CD8-positive, alpha-beta memory T cell (primary cell): Measurements from ENCODE around the gene AFAP1L2. TPM values are rescaled to one million over a fixed set of nuclear protein-coding genes. Genes with fewer than 3 reads are reported as not detected.

Experiments
- CTCF ChIA-PET: fragments of 350-600 bp; sonication (Branson Sonifier 250); formaldehyde crosslinking; loops from one replicate; lab custom pipeline; 2021; ENCODE audit warnings: antibody characterized with exemption; lab: Charles Lee
- POLR2A ChIA-PET: fragments of 350-600 bp; sonication (Branson Sonifier 250); formaldehyde crosslinking; loops from one replicate; lab custom pipeline; 2021; ENCODE audit warnings: antibody characterized with exemption; lab: Charles Lee
- DNase-seq, 5 donors: peaks; one replicate each; pipeline versions ENCODE4 v3.0.0 to v3.0.0-alpha.2; 2020 to 2022; ENCODE audit warnings: mixed read lengths in 1 of 5
- H3K27ac ChIP-seq: one replicate; pipeline ENCODE4 v1.7.0; 2013; ENCODE audit warnings: low read depth, mild to moderate bottlenecking, low read length, moderate library complexity
- H3K27me3 ChIP-seq: 2 replicates; pipeline ENCODE4 v1.7.0; 2013; ENCODE audit warnings: low read length, mild to moderate bottlenecking; ENCODE audit not compliant: insufficient read depth, poor library complexity, severe bottlenecking
- H3K36me3 ChIP-seq: 2 replicates; pipeline ENCODE4 v1.7.0; 2013; ENCODE audit warnings: mild to moderate bottlenecking, low read length, moderate library complexity; ENCODE audit not compliant: insufficient read depth
- H3K4me1 ChIP-seq: 2 replicates; pipeline ENCODE4 v1.7.0; 2013; ENCODE audit warnings: mild to moderate bottlenecking, low read length, moderate library complexity; ENCODE audit not compliant: insufficient read depth
- H3K4me3 ChIP-seq: 2 replicates; pipeline ENCODE4 v1.7.0; 2013; ENCODE audit warnings: mild to moderate bottlenecking, low read length
- H3K9me3 ChIP-seq: 2 replicates; pipeline ENCODE4 v1.7.0; 2013; ENCODE audit warnings: mild to moderate bottlenecking, low read length
- H3K27ac Mint-ChIP-seq, 8 donors: one replicate each; pipeline ENCODE4 v1.8.0; 2020 to 2021; ENCODE audit warnings: mixed read lengths in 8 of 8, mild to moderate bottlenecking in 6 of 8, inconsistent platforms in 3 of 8, moderate library complexity in 3 of 8
- H3K27me3 Mint-ChIP-seq, 2 donors: one replicate each; pipeline ENCODE4 v1.8.0; 2020 to 2021; ENCODE audit warnings: mixed read lengths in 2 of 2, mild to moderate bottlenecking in 1 of 2, moderate library complexity in 1 of 2
- H3K36me3 Mint-ChIP-seq, 3 donors: one replicate each; pipeline ENCODE4 v1.8.0; 2020 to 2021; ENCODE audit warnings: mixed read lengths in 3 of 3, inconsistent platforms in 1 of 3, mild to moderate bottlenecking in 1 of 3
- H3K4me1 Mint-ChIP-seq, 3 donors: one replicate each; pipeline ENCODE4 v1.8.0; 2020 to 2021; ENCODE audit warnings: mixed read lengths in 3 of 3, inconsistent platforms in 1 of 3, mild to moderate bottlenecking in 1 of 3
- H3K4me3 Mint-ChIP-seq, 7 donors: one replicate each; pipeline ENCODE4 v1.8.0; 2020 to 2021; ENCODE audit warnings: mixed read lengths in 7 of 7, mild to moderate bottlenecking in 6 of 7, moderate library complexity in 4 of 7, inconsistent platforms in 2 of 7
- H3K9me3 Mint-ChIP-seq, 5 donors: one replicate each; pipeline ENCODE4 v1.8.0; 2020 to 2022; ENCODE audit warnings: mixed read lengths in 5 of 5, mild to moderate bottlenecking in 3 of 5, moderate library complexity in 2 of 5, inconsistent platforms in 1 of 5
- polyA plus RNA-seq: library from polyadenylated mRNA; unstranded; fragments of 300-500 nt; fragmentation: Illumina TruSeq; gene quantifications from one replicate; pipeline ENCODE4 v1.2.3, GENCODE V29; 2021
- total RNA-seq, 2 experiments: library from RNA; stranded (reverse); gene quantifications; one replicate each; pipeline ENCODE4 v1.2.3, GENCODE V29; 2021

The AFAP1L2 gene
- total and polyA plus RNA-seq, 3 experiments from 2014 or later, result 1.6 to 2.9 (median 2.5) TPM

GRCh38 chr10:114281461-114281860 lies 122.8 kb downstream of the AFAP1L2 start:
- ChIA-PET POLR2A (no interaction called here), CTCF (interaction anchor here (1.0 kb wide), 1 partner anchor 23 kb away, joined by 4 read pairs; no protein-coding TSS in a partner anchor)
- H3K27me3 Mint-ChIP-seq, result peaks cover 4 to 30% of the 10 kb centered on the region in 2 donors
- H3K4me1 ChIP-seq, result no peaks in the 10 kb centered on the region
- H3K4me3 ChIP-seq, result no peak overlapping the region
- no peaks in the 10 kb centered on the region for H3K9me3 ChIP-seq
- no peaks in the 10 kb centered on the region for H3K9me3 Mint-ChIP-seq
- H3K4me1 Mint-ChIP-seq, result no peaks in the 10 kb centered on the region
- H3K27me3 ChIP-seq, result no peaks in the 10 kb centered on the region
- no peaks in the 10 kb centered on the region for H3K36me3 ChIP-seq
- H3K27ac Mint-ChIP-seq, result no peak overlapping the region
- H3K36me3 Mint-ChIP-seq, result no peaks in the 10 kb centered on the region
- no peak overlapping the region for H3K4me3 Mint-ChIP-seq
- no peak for DNase-seq
- H3K27ac ChIP-seq, result no peak overlapping the region

DNA sequence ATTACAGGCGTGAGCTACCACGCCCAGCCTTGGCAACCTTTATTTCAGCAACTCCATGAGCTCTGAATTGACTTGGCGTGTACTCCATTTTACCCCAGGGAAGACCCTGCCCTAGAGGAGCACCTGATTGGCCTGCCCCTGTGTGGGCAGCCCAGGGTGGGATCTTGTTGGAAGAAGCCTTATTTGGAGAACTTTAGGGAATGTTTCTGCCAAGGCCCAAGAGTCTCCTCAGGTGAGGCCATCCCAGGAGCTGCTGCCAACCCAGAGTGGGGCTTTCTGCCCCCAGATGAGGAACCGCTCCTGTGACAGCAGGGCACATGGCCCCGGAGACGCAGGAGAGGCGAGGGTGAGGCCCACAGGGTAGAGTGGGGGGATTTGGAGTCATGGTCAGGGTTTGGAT lies 123.3 kb downstream of the AFAP1L2 start:
- ChIA-PET CTCF (interaction anchor here (1.0 kb wide), 1 partner anchor 23 kb away, joined by 4 read pairs; no protein-coding TSS in a partner anchor), POLR2A (no interaction called here)
- Mint-ChIP-seq H3K27me3 (peaks cover 4 to 30% of the 10 kb centered on the region in 2 donors), H3K36me3 (no peaks in the 10 kb centered on the region), H3K9me3 (no peaks in the 10 kb centered on the region), H3K27ac (no peak overlapping the region), H3K4me3 (no peak overlapping the region), H3K4me1 (no peaks in the 10 kb centered on the region)
- H3K9me3 ChIP-seq, result no peaks in the 10 kb centered on the region
- DNase-seq, result no peak
- H3K27me3 ChIP-seq, result no peaks in the 10 kb centered on the region
- no peaks in the 10 kb centered on the region for H3K36me3 ChIP-seq
- no peaks in the 10 kb centered on the region for H3K4me1 ChIP-seq
- H3K4me3 ChIP-seq, result no peak overlapping the region
- no peak overlapping the region for H3K27ac ChIP-seq

DNA sequence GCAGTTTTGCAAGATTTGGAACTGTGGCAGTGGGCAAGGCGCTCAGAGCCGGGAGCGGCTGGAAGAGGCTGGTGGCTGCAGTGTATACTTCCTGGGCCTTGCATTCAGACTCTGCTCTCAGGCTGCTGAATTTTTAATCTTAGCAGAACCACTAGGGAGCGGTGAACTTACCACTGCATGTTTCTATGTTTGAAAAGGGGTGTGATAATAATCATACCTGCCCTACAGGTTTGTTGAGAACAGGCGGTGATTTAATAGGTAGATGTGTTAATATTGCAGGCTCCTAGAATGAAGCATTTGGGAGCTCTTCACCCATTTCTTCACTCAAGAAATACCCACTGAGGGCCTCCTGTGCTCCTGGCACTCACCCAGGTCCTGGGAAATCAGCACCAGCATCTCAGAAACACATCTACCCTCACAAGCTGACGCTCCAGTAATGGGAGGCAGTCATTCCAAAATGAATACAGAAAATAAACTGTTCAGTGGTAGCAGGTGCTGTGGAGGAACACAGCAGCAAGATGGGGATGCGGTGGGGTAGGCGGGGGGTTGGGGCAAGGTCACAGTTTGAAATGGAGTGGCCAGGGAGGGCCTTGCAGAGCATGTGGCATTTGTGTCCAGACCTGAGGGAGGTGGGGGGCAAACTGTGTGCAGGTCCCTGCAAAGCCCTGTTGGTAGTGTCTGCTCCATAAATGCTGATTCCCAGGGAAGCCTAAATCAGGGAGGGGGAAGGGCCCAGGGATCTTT lies 124.2 kb downstream of the AFAP1L2 start:
- no peaks in the 10 kb centered on the region for H3K36me3 ChIP-seq
- H3K36me3 Mint-ChIP-seq, result no peaks in the 10 kb centered on the region
- no peaks in the 10 kb centered on the region for H3K4me1 ChIP-seq
- H3K9me3 ChIP-seq, result no peaks in the 10 kb centered on the region
- no peaks in the 10 kb centered on the region for H3K27me3 ChIP-seq
- no peak for DNase-seq
- peaks cover 4 to 28% of the 10 kb centered on the region in 2 donors for H3K27me3 Mint-ChIP-seq
- no peak overlapping the region for H3K4me3 Mint-ChIP-seq
- no peak overlapping the region for H3K4me3 ChIP-seq
- POLR2A ChIA-PET, result no interaction called here
- CTCF ChIA-PET, result no interaction called here
- H3K27ac Mint-ChIP-seq, result no peak overlapping the region
- no peaks in the 10 kb centered on the region for H3K4me1 Mint-ChIP-seq
- H3K27ac ChIP-seq, result no peak overlapping the region
- H3K9me3 Mint-ChIP-seq, result no peaks in the 10 kb centered on the region

- CTCF ChIA-PET, result no interaction called here
- no peaks in the 10 kb centered on the region for H3K36me3 Mint-ChIP-seq
- H3K27me3 ChIP-seq, result no peaks in the 10 kb centered on the region
Measured at GRCh38 chr10:114279289-114279688, 125.0 kb downstream of the AFAP1L2 start.

DNA sequence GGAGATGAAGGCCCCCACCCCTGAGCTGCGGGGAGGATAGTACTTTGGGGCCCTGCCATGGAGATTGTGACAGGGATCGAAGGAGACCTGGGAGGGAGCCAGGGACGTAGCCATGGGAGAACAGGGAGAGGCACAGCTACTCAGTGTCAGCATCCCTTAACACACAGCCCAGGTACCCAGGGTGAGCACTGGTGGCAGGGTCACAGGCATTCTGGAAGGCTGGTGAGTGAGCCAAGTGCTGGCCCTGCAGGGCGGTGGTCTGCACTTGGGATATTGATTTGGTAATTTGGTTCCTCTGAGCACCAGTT lies 125.5 kb downstream of the AFAP1L2 start:
- no peaks in the 10 kb centered on the region for H3K4me1 Mint-ChIP-seq
- no peaks in the 10 kb centered on the region for H3K4me1 ChIP-seq
- H3K27me3 ChIP-seq, result no peaks in the 10 kb centered on the region
- no peak overlapping the region for H3K27ac Mint-ChIP-seq
- no peak for DNase-seq
- CTCF ChIA-PET, result no interaction called here
- H3K9me3 ChIP-seq, result no peaks in the 10 kb centered on the region
- H3K27ac ChIP-seq, result no peak overlapping the region
- no peak overlapping the region for H3K4me3 Mint-ChIP-seq
- no peak overlapping the region for H3K4me3 ChIP-seq
- H3K36me3 Mint-ChIP-seq, result no peaks in the 10 kb centered on the region
- no peaks in the 10 kb centered on the region for H3K36me3 ChIP-seq
- peaks cover 0 to 2% (median 0%) of the 10 kb centered on the region in 5 donors for H3K9me3 Mint-ChIP-seq
- H3K27me3 Mint-ChIP-seq, result peaks cover 7 to 37% of the 10 kb centered on the region in 2 donors
- POLR2A ChIA-PET, result no interaction called here

More at GRCh38 chr10:114279289-114279688, 125.0 kb downstream of the AFAP1L2 start:
- H3K36me3 ChIP-seq, result no peaks in the 10 kb centered on the region
- Mint-ChIP-seq H3K27me3 (peaks cover 7 to 33% of the 10 kb centered on the region in 2 donors), H3K27ac (no peak overlapping the region), H3K9me3 (peaks cover 0 to 2% (median 0%) of the 10 kb centered on the region in 5 donors), H3K4me3 (no peak overlapping the region), H3K4me1 (no peaks in the 10 kb centered on the region)
- no peak for DNase-seq
- H3K9me3 ChIP-seq, result no peaks in the 10 kb centered on the region
- H3K4me1 ChIP-seq, result no peaks in the 10 kb centered on the region
- POLR2A ChIA-PET, result no interaction called here
- no peak overlapping the region for H3K4me3 ChIP-seq
- no peak overlapping the region for H3K27ac ChIP-seq

GRCh38 chr10:114278140-114278883 lies 126.0 kb downstream of the AFAP1L2 start:
- ChIA-PET CTCF (no interaction called here), POLR2A (no interaction called here)
- no peaks in the 10 kb centered on the region for H3K4me1 ChIP-seq
- H3K4me3 ChIP-seq, result no peak overlapping the region
- H3K27me3 ChIP-seq, result no peaks in the 10 kb centered on the region
- H3K27me3 Mint-ChIP-seq, result peaks cover 7 to 34% of the 10 kb centered on the region in 2 donors
- peaks cover 0 to 2% (median 0%) of the 10 kb centered on the region in 5 donors for H3K9me3 Mint-ChIP-seq
- H3K9me3 ChIP-seq, result no peaks in the 10 kb centered on the region
- no peak overlapping the region for H3K27ac ChIP-seq
- DNase-seq, result no peak
- H3K36me3 Mint-ChIP-seq, result no peaks in the 10 kb centered on the region
- H3K4me1 Mint-ChIP-seq, result no peaks in the 10 kb centered on the region
- H3K27ac Mint-ChIP-seq, result no peak overlapping the region
- no peak overlapping the region for H3K4me3 Mint-ChIP-seq
- no peaks in the 10 kb centered on the region for H3K36me3 ChIP-seq

GRCh38 chr10:114276671-114277070 lies 127.6 kb downstream of the AFAP1L2 start:
- Mint-ChIP-seq H3K36me3 (no peaks in the 10 kb centered on the region), H3K4me3 (no peak overlapping the region), H3K4me1 (no peaks in the 10 kb centered on the region), H3K27me3 (peaks cover 7 to 47% of the 10 kb centered on the region in 2 donors), H3K27ac (no peak overlapping the region), H3K9me3 (peaks cover 0 to 2% (median 0%) of the 10 kb centered on the region in 5 donors)
- no peaks in the 10 kb centered on the region for H3K4me1 ChIP-seq
- no peaks in the 10 kb centered on the region for H3K27me3 ChIP-seq
- CTCF ChIA-PET, result interaction anchor here (1.3 kb wide), 1 partner anchor 22 kb away, joined by 3 read pairs; no protein-coding TSS in a partner anchor
- H3K9me3 ChIP-seq, result no peaks in the 10 kb centered on the region
- DNase-seq, result no peak
- POLR2A ChIA-PET, result no interaction called here
- H3K36me3 ChIP-seq, result no peaks in the 10 kb centered on the region
- H3K4me3 ChIP-seq, result no peak overlapping the region
- H3K27ac ChIP-seq, result no peak overlapping the region

GRCh38 chr10:114276066-114276465 lies 128.2 kb downstream of the AFAP1L2 start:
- Mint-ChIP-seq H3K9me3 (peaks cover 0 to 2% (median 0%) of the 10 kb centered on the region in 5 donors), H3K27ac (no peak overlapping the region), H3K4me1 (no peaks in the 10 kb centered on the region), H3K27me3 (peaks cover 7 to 50% of the 10 kb centered on the region in 2 donors), H3K4me3 (no peak overlapping the region), H3K36me3 (no peaks in the 10 kb centered on the region)
- H3K4me1 ChIP-seq, result no peaks in the 10 kb centered on the region
- no peaks in the 10 kb centered on the region for H3K9me3 ChIP-seq
- CTCF ChIA-PET, result interaction anchor here (1.3 kb wide), 1 partner anchor 22 kb away, joined by 3 read pairs; no protein-coding TSS in a partner anchor
- POLR2A ChIA-PET, result no interaction called here
- no peaks in the 10 kb centered on the region for H3K36me3 ChIP-seq
- no peak overlapping the region for H3K4me3 ChIP-seq
- H3K27ac ChIP-seq, result no peak overlapping the region
- no peaks in the 10 kb centered on the region for H3K27me3 ChIP-seq
- DNase-seq, result no peak
